ENCODE data around the gene CLDN3.

CLDN3 gene

GRCh38 chr7:73749931-73750776 lies 19.9 kb downstream of the CLDN3 start:
- TF ChIP-seq CTCF (IDR thresholded peaks at IDR 0.05; ENCODE audit: low read length, missing control alignments), result no peak
- H3K4me3 ChIP-seq (replicated peaks; ENCODE audit: low read depth, low read length), result no peak overlapping the region
- no peak for DNase-seq (ENCODE audit: low read depth)

- DNase-seq (ENCODE audit: low read depth), result no peak
- H3K4me3 ChIP-seq (replicated peaks; ENCODE audit: low read depth, low read length), result no peak overlapping the region
- TF ChIP-seq CTCF (IDR thresholded peaks at IDR 0.05; ENCODE audit: low read length, missing control alignments), result no peak
Observed at GRCh38 chr7:73746378-73746777, 23.7 kb downstream of the CLDN3 start.

- DNase-seq (ENCODE audit: low read depth), result no peak
- TF ChIP-seq CTCF (IDR thresholded peaks at IDR 0.05; ENCODE audit: low read length, missing control alignments), result no peak
Observed at GRCh38 chr7:73742753-73743641, 27.1 kb downstream of the CLDN3 start.

GRCh38 chr7:73742338-73742752 lies 27.7 kb downstream of the CLDN3 start:
- no peak for DNase-seq (ENCODE audit: low read depth)
- no peak for TF ChIP-seq CTCF (IDR thresholded peaks at IDR 0.05; ENCODE audit: low read length, missing control alignments)
- H3K4me3 ChIP-seq (replicated peaks; ENCODE audit: low read depth, low read length), result no peak overlapping the region

More at GRCh38 chr7:73742753-73743641, 27.1 kb downstream of the CLDN3 start:
- no peak overlapping the region for H3K4me3 ChIP-seq (replicated peaks; ENCODE audit: low read depth, low read length)

GRCh38 chr7:73741600-73741999 lies 28.5 kb downstream of the CLDN3 start:
- no peak for DNase-seq (ENCODE audit: low read depth)
- H3K4me3 ChIP-seq (replicated peaks; ENCODE audit: low read depth, low read length), result no peak overlapping the region
- TF ChIP-seq CTCF (IDR thresholded peaks at IDR 0.05; ENCODE audit: low read length, missing control alignments), result no peak

- no peak for TF ChIP-seq CTCF (IDR thresholded peaks at IDR 0.05; ENCODE audit: low read length, missing control alignments)
- no peak for DNase-seq (ENCODE audit: low read depth)
- H3K4me3 ChIP-seq (replicated peaks; ENCODE audit: low read depth, low read length), result no peak overlapping the region
Observed at GRCh38 chr7:73740771-73741170, 29.3 kb downstream of the CLDN3 start.
